Activated naive CD8-positive, alpha-beta T cell treated with anti-CD3 and anti-CD28 coated beads, Interleukin-2, amount 50 U/mL, for 16 hours (primary cell): Measurements from ENCODE around the gene RHBDD3.
A peak's percentile ranks its signal among the peaks of the same experiment; 100 is the strongest.
"Not testable (repeated sequence)": the region's sequence is repeated elsewhere in the genome, so short reads cannot be mapped to it uniquely, and the experiment has no call there.

Experiments
- DNase-seq: peaks from one replicate; pipeline ENCODE4 v3.0.0-alpha.2; 2020; ENCODE audit warnings: low read depth, low spot score

The RHBDD3 gene

GRCh38 chr22:29251981-29252911 is 15.5 kb downstream of the RHBDD3 start:
- DNase-seq, result no peak

GRCh38 chr22:29251265-29251664 is 16.5 kb downstream of the RHBDD3 start:
- no peak for DNase-seq

- DNase-seq, result not testable (repeated sequence)
Observed at GRCh38 chr22:29247891-29248290, 19.9 kb downstream of the RHBDD3 start.

GRCh38 chr22:29245626-29246385 is 22.0 kb downstream of the RHBDD3 start:
- DNase-seq, result peak; percentile 35

- DNase-seq, result no peak
Observed at GRCh38 chr22:29244785-29245625, 22.8 kb downstream of the RHBDD3 start.

- no peak for DNase-seq
Observed at GRCh38 chr22:29243874-29244446, 23.8 kb downstream of the RHBDD3 start.

GRCh38 chr22:29240481-29240880 is 27.3 kb downstream of the RHBDD3 start:
- not testable (repeated sequence) for DNase-seq

GRCh38 chr22:29233277-29233877 is 34.4 kb downstream of the RHBDD3 start:
- DNase-seq, result no peak

- no peak for DNase-seq
Observed at GRCh38 chr22:29231971-29232959, 35.5 kb downstream of the RHBDD3 start.

GRCh38 chr22:29230972-29231875 is 36.6 kb downstream of the RHBDD3 start:
- DNase-seq, result no peak

- no peak for DNase-seq
Observed at GRCh38 chr22:29226351-29226981, 41.3 kb downstream of the RHBDD3 start.

GRCh38 chr22:29225422-29226090 is 42.2 kb downstream of the RHBDD3 start:
- no peak for DNase-seq

GRCh38 chr22:29224859-29225410 is 42.8 kb downstream of the RHBDD3 start:
- no peak for DNase-seq

- DNase-seq, result no peak
Observed at GRCh38 chr22:29224121-29224858, 43.5 kb downstream of the RHBDD3 start.

GRCh38 chr22:29219881-29220670 is 47.7 kb downstream of the RHBDD3 start:
- DNase-seq, result no peak

- not testable (repeated sequence) for DNase-seq
Observed at GRCh38 chr22:29219409-29219782, 48.4 kb downstream of the RHBDD3 start.
